PC-3 (cell line): ENCODE results near the gene HIC1. TPM values are rescaled to one million over a fixed set of nuclear protein-coding genes. Genes with fewer than 3 reads are reported as not detected.

Source experiments
- ATAC-seq: fragments of 200-7000 bp; cut with Tn5 transposase; 2 replicates; pipeline ENCODE4 v1.9.1; 2020; ENCODE audit warnings: mild to moderate bottlenecking, moderate library complexity
- BruUV-seq: library from RNA; stranded (reverse); fragments of 400-500 nt; replicated peaks from 2 replicates; lab custom pipeline; 2021; lab: Mats Ljungman, UMichigan
- CTCF ChIA-PET: fragments of 300-600 bp; sonication (Branson Sonifier 250); formaldehyde crosslinking; loops from one replicate; lab custom pipeline; 2022; ENCODE audit warnings: antibody characterized with exemption; lab: Charles Lee
- POLR2A ChIA-PET: fragments of 300-600 bp; sonication (Branson Sonifier 250); formaldehyde crosslinking; loops from one replicate; lab custom pipeline; 2022; ENCODE audit warnings: antibody characterized with exemption; ENCODE audit not compliant: unreplicated experiment; lab: Charles Lee
- DNase-seq: peaks from one replicate; pipeline ENCODE4 v3.0.0-alpha.2; 2015
- H2AFZ ChIP-seq: fragments of 300-600 bp; sonication (generic); 2 replicates; pipeline ENCODE4 v1.6.0; 2016; ENCODE audit warnings: antibody characterized with exemption, low read length
- H3F3A ChIP-seq: fragments of 300-600 bp; sonication (generic); one replicate; pipeline ENCODE4 v1.6.0; 2017; ENCODE audit warnings: antibody characterized with exemption, low read length, control low read depth, mild to moderate bottlenecking; ENCODE audit not compliant: unreplicated experiment
- H3K27ac ChIP-seq: fragments of 300-600 bp; sonication (generic); 2 replicates; pipeline ENCODE4 v1.5.1; 2016; ENCODE audit warnings: mild to moderate bottlenecking, low read length
- H3K27me3 ChIP-seq: fragments of 300-600 bp; sonication (generic); 2 replicates; pipeline ENCODE4 v1.6.1; 2016; ENCODE audit warnings: low read length, mixed read lengths
- H3K36me3 ChIP-seq: fragments of 300-600 bp; sonication (generic); 2 replicates; pipeline ENCODE4 v1.6.1; 2016; ENCODE audit warnings: low read depth, mixed run types, low read length, mixed read lengths
- H3K4me1 ChIP-seq: fragments of 300-600 bp; sonication (generic); 2 replicates; pipeline ENCODE4 v1.5.1; 2016; ENCODE audit warnings: low read length; ENCODE audit not compliant: insufficient read depth
- H3K4me2 ChIP-seq: fragments of 300-600 bp; sonication (generic); 2 replicates; pipeline ENCODE4 v1.6.0; 2016; ENCODE audit warnings: low read length
- H3K4me3 ChIP-seq: fragments of 300-600 bp; sonication (generic); 2 replicates; pipeline ENCODE4 v1.5.1; 2016; ENCODE audit warnings: mild to moderate bottlenecking, low read length, mixed read lengths
- H3K79me2 ChIP-seq: fragments of 300-600 bp; sonication (generic); 2 replicates; pipeline ENCODE4 v1.6.1; 2017; ENCODE audit warnings: low read length, mixed read lengths
- H3K9ac ChIP-seq: fragments of 300-600 bp; sonication (generic); 2 replicates; pipeline ENCODE4 v1.6.0; 2016; ENCODE audit warnings: mild to moderate bottlenecking, low read length
- H3K9me2 ChIP-seq: fragments of 300-600 bp; sonication (generic); replicated peaks from 2 replicates; pipeline ENCODE4 v1.6.1; 2016; ENCODE audit warnings: mixed run types, low read length, mixed read lengths
- H3K9me3 ChIP-seq: fragments of 300-600 bp; sonication (generic); 2 replicates; pipeline ENCODE4 v1.6.1; 2016; ENCODE audit warnings: low read length, mixed read lengths
- H4K20me1 ChIP-seq: fragments of 300-600 bp; sonication (generic); 2 replicates; pipeline ENCODE4 v1.6.1; 2016; ENCODE audit warnings: low read length, mixed read lengths
- CTCF ChIP-seq: fragments of 300-600 bp; sonication (generic); conservative IDR thresholded peaks from 2 replicates; pipeline ENCODE4 v1.5.1; 2017; ENCODE audit warnings: antibody characterized with exemption, low read depth, mild to moderate bottlenecking, low read length
- EZH2 ChIP-seq: fragments of 300-600 bp; sonication (generic); IDR thresholded peaks from one replicate; pipeline ENCODE4 v1.6.1; 2017; ENCODE audit warnings: antibody characterized with exemption, mild to moderate bottlenecking, low read length; ENCODE audit not compliant: unreplicated experiment
- EZH2phosphoT487 ChIP-seq: fragments of 300-600 bp; sonication (generic); IDR thresholded peaks from 2 replicates; pipeline ENCODE4 v1.6.1; 2018; ENCODE audit warnings: mild to moderate bottlenecking, antibody characterized with exemption, low read length, borderline replicate concordance
- intact Hi-C: fragments of 100-400 bp; cut with micrococcal nuclease; formaldehyde crosslinking; loops from 2 replicates; pipeline ENCODE4 v1.9.0; 2023
- total RNA-seq: library from RNA; depleted of rRNA; stranded (reverse); fragments of >200 nt; gene quantifications from 2 replicates; pipeline ENCODE4 v1.2.3, GENCODE V29; 2014

HIC1 gene
- total RNA-seq, 1 experiment from 2014 or later, result 4.4 TPM

GRCh38 chr17:2067048-2067561 is 12.2 kb downstream of the HIC1 start:
- Histone ChIP-seq H3K27me3 (no peaks in the 10 kb centered on the region), H3K4me3 (no peak overlapping the region), H3K79me2 (no peaks in the 10 kb centered on the region), H2AFZ (no peak overlapping the region), H3K9ac (no peak overlapping the region), H3K27ac (no peak overlapping the region), H3K36me3 (no peaks in the 10 kb centered on the region), H3F3A (no peaks in the 10 kb centered on the region), H4K20me1 (no peaks in the 10 kb centered on the region), H3K9me2 (no peaks in the 10 kb centered on the region), H3K4me1 (peaks cover 29% of the 10 kb centered on the region), H3K9me3 (no peaks in the 10 kb centered on the region), H3K4me2 (no peak overlapping the region)
- ATAC-seq (no peak), DNase-seq (no peak)
- POLR2A ChIA-PET, result interaction anchor here (0.6 kb wide), 1 partner anchor 15 kb away, joined by 3 read pairs; no protein-coding TSS in a partner anchor
- TF ChIP-seq EZH2phosphoT487, result no peak
- TF ChIP-seq CTCF, result no peak
- CTCF ChIA-PET, result no interaction called here
- intact Hi-C loops, result no loop called here
- BruUV-seq, result no TSS peak

- Histone ChIP-seq H3K27ac (peak overlapping the region; percentile 77), H3K36me3 (no peaks in the 10 kb centered on the region), H3F3A (no peaks in the 10 kb centered on the region), H3K4me3 (no peak overlapping the region), H2AFZ (no peak overlapping the region), H3K27me3 (no peaks in the 10 kb centered on the region), H4K20me1 (no peaks in the 10 kb centered on the region), H3K79me2 (no peaks in the 10 kb centered on the region), H3K9ac (peak overlapping the region; percentile 43; the same call in 1 of the 2 replicates), H3K4me1 (peaks cover 29% of the 10 kb centered on the region), H3K9me2 (no peaks in the 10 kb centered on the region), H3K9me3 (no peaks in the 10 kb centered on the region), H3K4me2 (0 out of 2 replicates have a peak overlapping the region, but pooled peaks have one; percentile 7)
- no peak for ATAC-seq
- BruUV-seq, result no TSS peak
- DNase-seq, result no peak
- CTCF ChIA-PET, result no interaction called here
- no peak for TF ChIP-seq EZH2
- no peak for TF ChIP-seq CTCF
- TF ChIP-seq EZH2phosphoT487, result no peak
- POLR2A ChIA-PET, result interaction anchor here (0.6 kb wide), 1 partner anchor 15 kb away, joined by 3 read pairs; no protein-coding TSS in a partner anchor
- intact Hi-C loops, result no loop called here
Measured at GRCh38 chr17:2067608-2068024, 12.7 kb downstream of the HIC1 start.

GRCh38 chr17:2068031-2068518 is 13.2 kb downstream of the HIC1 start:
- POLR2A ChIA-PET, result interaction anchor here (0.6 to 1.0 kb wide), 2 partner anchors 14 to 17 kb away, joined by 3 read pairs; no protein-coding TSS in a partner anchor
- Histone ChIP-seq H3K4me3 (no peak overlapping the region), H3K4me1 (peaks cover 29% of the 10 kb centered on the region), H3K9me3 (no peaks in the 10 kb centered on the region), H3K9me2 (no peaks in the 10 kb centered on the region), H3K27ac (peak overlapping the region; percentile 77), H3K79me2 (no peaks in the 10 kb centered on the region), H3K36me3 (no peaks in the 10 kb centered on the region), H3K9ac (peak overlapping the region; percentile 43), H3K27me3 (no peaks in the 10 kb centered on the region), H3K4me2 (peak overlapping the region; percentile 7; the same call in 1 of the 2 replicates), H3F3A (no peaks in the 10 kb centered on the region), H2AFZ (no peak overlapping the region), H4K20me1 (no peaks in the 10 kb centered on the region)
- DNase-seq (no peak), ATAC-seq (no peak)
- TF ChIP-seq CTCF (no peak), EZH2 (no peak), EZH2phosphoT487 (no peak)
- no TSS peak for BruUV-seq
- intact Hi-C loops, result no loop called here
- CTCF ChIA-PET, result interaction anchor here (1.2 to 1.5 kb wide), 2 partner anchors 9 to 13 kb away, joined by 3 read pairs; partner anchors contain the start of gene HIC1
